Adrenal gland (tissue), 5 donors: ENCODE data around the gene CPA3.

Source experiments
- CTCF ChIP-seq, 6 experiments: fragments of 450-650 bp in 4 of 6; fragments of 200-600 bp in 2 of 6; sonication (generic) in 1 of 6; IDR thresholded peaks; 1 replicate in 5 of 6; 2 replicates in 1 of 6; pipeline versions ENCODE4 v1.5.1 to v1.8.0; 2016 to 2021; ENCODE audit warnings: antibody characterized with exemption in 6 of 6, mild to moderate bottlenecking in 2 of 6, moderate library complexity in 1 of 6
- POLR2A ChIP-seq, 2 donors: fragments of 450-650 bp; IDR thresholded peaks; one replicate each; pipeline ENCODE4 v1.6.1; 2017; ENCODE audit warnings: antibody characterized with exemption in 2 of 2, mild to moderate bottlenecking in 2 of 2, moderate library complexity in 1 of 2
- donor health status: DM: no; HTN: no; CAD: no.

- TF ChIP-seq CTCF (IDR thresholded peaks at IDR 0.05) (no peak), POLR2A (IDR thresholded peaks at IDR 0.05) (no peak)
Observed at GRCh38 chr3:148914936-148915690, 50.0 kb downstream of the CPA3 start.
